Kidney epithelial cell (primary cell): ENCODE data around the gene PRKCD. TPM values are rescaled to one million over a fixed set of nuclear protein-coding genes. Genes with fewer than 3 reads are reported as not detected.

ENCODE experiments used
- DNase-seq: peaks from one replicate; pipeline ENCODE4 v3.0.0-alpha.2; 2010; ENCODE audit warnings: low read depth
- H3K27me3 ChIP-seq: 2 replicates; pipeline ENCODE4 v1.6.0; 2011; ENCODE audit warnings: low read length; ENCODE audit not compliant: control insufficient read depth, insufficient read depth
- H3K36me3 ChIP-seq: 2 replicates; pipeline ENCODE4 v1.5.1; 2011; ENCODE audit warnings: low read length; ENCODE audit not compliant: control insufficient read depth, insufficient read depth
- H3K4me3 ChIP-seq: 2 replicates; pipeline ENCODE4 v1.5.1; 2011; ENCODE audit warnings: low read depth, mild to moderate bottlenecking, control low read depth, low read length
- CTCF ChIP-seq: IDR thresholded peaks from 2 replicates; pipeline ENCODE4 v1.5.1; 2011; ENCODE audit warnings: mild to moderate bottlenecking, moderate library complexity, low read length, control low read depth, inconsistent platforms; ENCODE audit not compliant: insufficient read depth, poor library complexity, severe bottlenecking
- total RNA-seq: library from RNA; depleted of rRNA; stranded (reverse); fragments of >200 nt; gene quantifications from 2 replicates; pipeline ENCODE4 v1.2.3, GENCODE V29; 2015

The PRKCD gene
- total RNA-seq, 1 donor from 2014 or later, result 6.9 TPM

- no peak for DNase-seq
- TF ChIP-seq CTCF, result no peak
- Histone ChIP-seq H3K36me3 (no peaks in the 10 kb centered on the region), H3K27me3 (no peaks in the 10 kb centered on the region), H3K4me3 (no peak overlapping the region)
Measured at GRCh38 chr3:53151465-53151864, 9.5 kb upstream of the PRKCD start.

- no peak for TF ChIP-seq CTCF
- H3K27me3 ChIP-seq, result peaks cover 2% of the 10 kb centered on the region
- H3K4me3 ChIP-seq, result no peak overlapping the region
- no peak for DNase-seq
- no peaks in the 10 kb centered on the region for H3K36me3 ChIP-seq
Measured at GRCh38 chr3:53151870-53152660, 8.9 kb upstream of the PRKCD start.

- no peak for TF ChIP-seq CTCF
- no peak for DNase-seq
- Histone ChIP-seq H3K36me3 (no peaks in the 10 kb centered on the region), H3K4me3 (no peak overlapping the region), H3K27me3 (peaks cover 4% of the 10 kb centered on the region)
Measured at GRCh38 chr3:53153264-53153823, 7.7 kb upstream of the PRKCD start.

- TF ChIP-seq CTCF, result no peak
- no peak for DNase-seq
Measured at GRCh38 chr3:53153980-53154379, 7.0 kb upstream of the PRKCD start.

GRCh38 chr3:53154881-53155285 is 6.1 kb upstream of the PRKCD start:
- no peaks in the 10 kb centered on the region for H3K36me3 ChIP-seq
- H3K4me3 ChIP-seq, result no peak overlapping the region
- DNase-seq, result no peak
- no peak for TF ChIP-seq CTCF
- H3K27me3 ChIP-seq, result peaks cover 4% of the 10 kb centered on the region

More at GRCh38 chr3:53153980-53154379, 7.0 kb upstream of the PRKCD start:
- Histone ChIP-seq H3K4me3 (no peak overlapping the region), H3K27me3 (peaks cover 4% of the 10 kb centered on the region), H3K36me3 (no peaks in the 10 kb centered on the region)
